GM23338 (cell line): Measurements from ENCODE around the gene PSMD13. TPM values are rescaled to one million over a fixed set of nuclear protein-coding genes. Genes with fewer than 3 reads are reported as not detected.

Experiments used
- ATAC-seq: fragments of 200-7000 bp; cut with Tn5 transposase; 3 replicates; pipeline ENCODE4 v1.9.1; 2020
- DNase-seq: peaks from one replicate; pipeline ENCODE4 v3.0.0-alpha.2; 2015; ENCODE audit warnings: low spot score
- H2AFZ ChIP-seq: fragments of 200-600 bp; sonication (generic); 2 replicates; pipeline ENCODE4 v1.8.0; 2016; ENCODE audit warnings: antibody characterized with exemption, mild to moderate bottlenecking, moderate library complexity
- H3F3A ChIP-seq: fragments of 200-600 bp; sonication (generic); replicated peaks from 2 replicates; pipeline ENCODE4 v1.8.0; 2017; ENCODE audit warnings: antibody characterized with exemption, mixed run types, low read depth
- H3K27ac ChIP-seq: fragments of 200-600 bp; sonication (generic); 2 replicates; pipeline ENCODE4 v1.6.1; 2016; ENCODE audit warnings: low read depth
- H3K27me3 ChIP-seq: fragments of 200-600 bp; sonication (generic); 2 replicates; pipeline ENCODE4 v1.8.0; 2016; ENCODE audit warnings: mild to moderate bottlenecking, mixed run types, moderate library complexity; ENCODE audit not compliant: insufficient read depth
- H3K36me3 ChIP-seq: fragments of 200-600 bp; sonication (generic); 2 replicates; pipeline ENCODE4 v1.8.0; 2016; ENCODE audit warnings: mild to moderate bottlenecking; ENCODE audit not compliant: insufficient read depth
- H3K4me1 ChIP-seq: fragments of 200-600 bp; sonication (generic); 2 replicates; pipeline ENCODE4 v1.8.0; 2016; ENCODE audit warnings: mild to moderate bottlenecking, moderate library complexity; ENCODE audit not compliant: insufficient read depth
- H3K4me2 ChIP-seq: fragments of 200-600 bp; sonication (generic); 2 replicates; pipeline ENCODE4 v1.7.1; 2017; ENCODE audit warnings: mixed run types
- H3K4me3 ChIP-seq: fragments of 200-600 bp; sonication (generic); 2 replicates; pipeline ENCODE4 v1.6.1; 2016; ENCODE audit warnings: mixed run types
- H3K79me2 ChIP-seq: fragments of 200-600 bp; sonication (generic); replicated peaks from 2 replicates; pipeline ENCODE4 v1.8.0; 2017; ENCODE audit warnings: mild to moderate bottlenecking; ENCODE audit not compliant: insufficient read depth
- H3K9me2 ChIP-seq: fragments of 200-600 bp; sonication (generic); 2 replicates; pipeline ENCODE4 v1.8.0; 2017; ENCODE audit not compliant: insufficient read depth
- H4K20me1 ChIP-seq: fragments of 200-600 bp; sonication (generic); replicated peaks from 2 replicates; pipeline ENCODE4 v1.8.0; 2017; ENCODE audit warnings: mild to moderate bottlenecking; ENCODE audit not compliant: insufficient read depth
- H3K27ac Mint-ChIP-seq: 2 replicates; pipeline ENCODE4 v1.8.0; 2020; ENCODE audit warnings: inconsistent platforms, mild to moderate bottlenecking, moderate library complexity, mixed read lengths
- H3K27me3 Mint-ChIP-seq: 3 replicates; pipeline ENCODE4 v1.8.0; 2022; ENCODE audit warnings: low read depth, mild to moderate bottlenecking, moderate library complexity, mixed read lengths, inconsistent platforms; ENCODE audit not compliant: insufficient read depth, poor library complexity
- H3K36me3 Mint-ChIP-seq: 3 replicates; pipeline ENCODE4 v1.8.0; 2021; ENCODE audit warnings: low read depth, mild to moderate bottlenecking, inconsistent platforms, moderate library complexity, mixed read lengths
- H3K4me1 Mint-ChIP-seq: 3 replicates; pipeline ENCODE4 v1.8.0; 2020; ENCODE audit warnings: mild to moderate bottlenecking, inconsistent platforms, mixed read lengths
- H3K4me3 Mint-ChIP-seq: 3 replicates; pipeline ENCODE4 v1.8.0; 2021; ENCODE audit warnings: moderate library complexity, mild to moderate bottlenecking, inconsistent platforms, mixed read lengths
- H3K9me3 Mint-ChIP-seq: 3 replicates; pipeline ENCODE4 v1.8.0; 2020; ENCODE audit warnings: moderate library complexity, mild to moderate bottlenecking, inconsistent platforms, mixed read lengths
- CREB1 ChIP-seq: fragments of 250-450 bp; sonication (Bioruptor Pico); IDR thresholded peaks from 2 replicates; pipeline ENCODE4 v1.5.0; 2020; ENCODE audit warnings: low read depth, mild to moderate bottlenecking, moderate library complexity
- EZH2 ChIP-seq: fragments of 200-600 bp; sonication (generic); IDR thresholded peaks from one replicate; pipeline ENCODE4 v1.8.0; 2017; ENCODE audit warnings: antibody characterized with exemption, mild to moderate bottlenecking, low read depth; ENCODE audit not compliant: unreplicated experiment
- EZH2phosphoT487 ChIP-seq: fragments of 200-600 bp; sonication (generic); IDR thresholded peaks from one replicate; pipeline ENCODE4 v1.8.1; 2018; ENCODE audit warnings: antibody characterized with exemption; ENCODE audit not compliant: unreplicated experiment
- JUNB ChIP-seq: IDR thresholded peaks from one replicate; pipeline ENCODE4 v1.6.1; 2016; ENCODE audit warnings: antibody characterized with exemption; ENCODE audit not compliant: unreplicated experiment
- NANOG ChIP-seq: IDR thresholded peaks from 2 replicates; pipeline ENCODE4 v1.6.1; 2016; ENCODE audit warnings: antibody characterized with exemption, borderline replicate concordance
- POLR2AphosphoS5 ChIP-seq: IDR thresholded peaks from 2 replicates; pipeline ENCODE4 v1.6.1; 2016; ENCODE audit warnings: antibody characterized with exemption, low read depth
- REST ChIP-seq: IDR thresholded peaks from one replicate; pipeline ENCODE4 v1.6.1; 2018; ENCODE audit warnings: antibody characterized with exemption; ENCODE audit not compliant: unreplicated experiment
- ZNF114 ChIP-seq: fragments of 250-450 bp; sonication (Bioruptor Pico); IDR thresholded peaks from 2 replicates; pipeline ENCODE4 v1.5.0; 2020; ENCODE audit warnings: mild to moderate bottlenecking, moderate library complexity
- ZNF331 ChIP-seq: fragments of 250-450 bp; sonication (Bioruptor Pico); IDR thresholded peaks from 2 replicates; pipeline ENCODE4 v1.5.0; 2020; ENCODE audit warnings: low read depth, mild to moderate bottlenecking, moderate library complexity
- ZNF462 ChIP-seq: fragments of 250-450 bp; sonication (Bioruptor Pico); IDR thresholded peaks from 2 replicates; pipeline ENCODE4 v1.5.0; 2020; ENCODE audit warnings: mild to moderate bottlenecking, moderate library complexity
- polyA plus RNA-seq: library from polyadenylated mRNA; unstranded; fragments of >200 nt; fragmentation: Nextera tagmentation; extraction: Ambion mirVana; gene quantifications from 2 replicates; pipeline ENCODE4 v1.2.1, GENCODE V29; 2016
- total RNA-seq: library from RNA; depleted of rRNA; stranded (reverse); fragments of >200 nt; shearing (Covaris generic); gene quantifications from 2 replicates; pipeline ENCODE4 v1.2.3, GENCODE V29; 2014
- TF ChIP-seq, protein P1 (sequence below): IDR thresholded peaks from 2 replicates; pipeline ENCODE4 v1.6.1; 2016; ENCODE audit warnings: antibody characterized with exemption

Gene PSMD13
- total and polyA plus RNA-seq, 2 experiments from 2014 or later, result 111 to 114 TPM

- no peak for TF ChIP-seq REST
- no peak for TF ChIP-seq JUNB
- no peak for TF ChIP-seq EZH2phosphoT487
- TF ChIP-seq POLR2AphosphoS5, result no peak
- TF ChIP-seq ZNF114 (CRISPR knock-in tag), result no peak
These were observed 12.9 kb upstream of the PSMD13 start (continued) for GRCh38 chr11:223884-224283.

DNA sequence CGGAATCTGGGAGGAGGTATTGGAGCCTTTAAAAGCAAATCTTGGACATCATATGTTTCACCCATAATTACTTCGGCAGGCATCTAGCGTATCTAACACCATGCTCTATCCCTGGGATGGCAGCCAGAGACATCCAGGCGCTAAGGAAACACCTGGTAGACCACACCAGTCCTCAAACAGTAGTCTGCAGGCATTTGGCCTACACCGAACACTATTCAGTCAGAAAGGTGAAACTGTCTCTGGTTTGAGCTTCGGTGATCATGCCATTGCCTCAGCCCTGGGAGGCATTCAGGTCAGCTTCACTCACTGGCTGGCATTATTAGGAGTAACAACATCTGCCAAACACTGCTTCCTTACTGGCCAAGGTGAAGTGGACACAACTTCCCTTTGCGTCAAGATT lies 12.4 kb upstream of the PSMD13 start:
- H3K9me2 ChIP-seq, result no peaks in the 10 kb centered on the region
- H3K27ac ChIP-seq, result no peak overlapping the region
- ATAC-seq (no peak), DNase-seq (no peak)
- Mint-ChIP-seq H3K4me1 (no peaks in the 10 kb centered on the region), H3K4me3 (no peak overlapping the region), H3K27me3 (peaks cover 15% of the 10 kb centered on the region), H3K9me3 (no peaks in the 10 kb centered on the region), H3K36me3 (peaks cover 1% of the 10 kb centered on the region; the same call in 1 of the 3 replicates), H3K27ac (no peak overlapping the region)
- no peaks in the 10 kb centered on the region for H3K4me1 ChIP-seq
- H3F3A ChIP-seq, result no peaks in the 10 kb centered on the region
- H3K4me2 ChIP-seq, result no peak overlapping the region
- H3K79me2 ChIP-seq, result 0 out of 2 replicates have a peak, but pooled peaks cover 7% of the 10 kb centered on the region
- H3K27me3 ChIP-seq, result no peaks in the 10 kb centered on the region
- no peak overlapping the region for H2AFZ ChIP-seq
- H4K20me1 ChIP-seq, result 0 out of 2 replicates have a peak, but pooled peaks cover 3% of the 10 kb centered on the region
- no peaks in the 10 kb centered on the region for H3K36me3 ChIP-seq
- H3K4me3 ChIP-seq, result no peak overlapping the region
- no peak for TF ChIP-seq ZNF331 (CRISPR knock-in tag)
- TF ChIP-seq, protein P1, sequence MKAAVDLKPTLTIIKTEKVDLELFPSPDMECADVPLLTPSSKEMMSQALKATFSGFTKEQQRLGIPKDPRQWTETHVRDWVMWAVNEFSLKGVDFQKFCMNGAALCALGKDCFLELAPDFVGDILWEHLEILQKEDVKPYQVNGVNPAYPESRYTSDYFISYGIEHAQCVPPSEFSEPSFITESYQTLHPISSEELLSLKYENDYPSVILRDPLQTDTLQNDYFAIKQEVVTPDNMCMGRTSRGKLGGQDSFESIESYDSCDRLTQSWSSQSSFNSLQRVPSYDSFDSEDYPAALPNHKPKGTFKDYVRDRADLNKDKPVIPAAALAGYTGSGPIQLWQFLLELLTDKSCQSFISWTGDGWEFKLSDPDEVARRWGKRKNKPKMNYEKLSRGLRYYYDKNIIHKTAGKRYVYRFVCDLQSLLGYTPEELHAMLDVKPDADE, result no peak
- TF ChIP-seq ZNF114 (CRISPR knock-in tag), result no peak
- TF ChIP-seq NANOG, result no peak
- no peak for TF ChIP-seq REST
- no peak for TF ChIP-seq ZNF462 (CRISPR knock-in tag)
- TF ChIP-seq JUNB, result no peak
- no peak for TF ChIP-seq EZH2
- TF ChIP-seq CREB1 (CRISPR knock-in tag), result no peak
